Progenitor cell of endocrine pancreas (in vitro differentiated cells): ENCODE results near the gene LRRC38. TPM values are rescaled to one million over a fixed set of nuclear protein-coding genes. Genes with fewer than 3 reads are reported as not detected.

Experiments
- DNase-seq: peaks from one replicate; pipeline ENCODE4 v3.0.0; 2021; ENCODE audit warnings: low spot score; ENCODE audit not compliant: unreplicated experiment
- H3K27ac Mint-ChIP-seq: 2 replicates; pipeline ENCODE4 v1.8.0; 2021; ENCODE audit warnings: mild to moderate bottlenecking, moderate library complexity, mixed read lengths
- H3K27me3 Mint-ChIP-seq: 2 replicates; pipeline ENCODE4 v1.8.0; 2021; ENCODE audit warnings: mixed read lengths
- H3K36me3 Mint-ChIP-seq: 2 replicates; pipeline ENCODE4 v1.8.0; 2022; ENCODE audit warnings: mixed read lengths; ENCODE audit not compliant: insufficient read depth
- H3K4me1 Mint-ChIP-seq: 2 replicates; pipeline ENCODE4 v1.8.0; 2021; ENCODE audit warnings: low read depth, mixed read lengths
- H3K4me3 Mint-ChIP-seq: 2 replicates; pipeline ENCODE4 v1.8.0; 2021; ENCODE audit warnings: low read depth, mild to moderate bottlenecking, moderate library complexity, mixed read lengths
- H3K9me3 Mint-ChIP-seq: 2 replicates; pipeline ENCODE4 v1.8.0; 2021; ENCODE audit warnings: low read depth, mixed read lengths
- CTCF ChIP-seq: fragments of 200-600 bp; sonication (generic); IDR thresholded peaks from one replicate; pipeline ENCODE4 v1.5.0; 2021; ENCODE audit warnings: antibody characterized with exemption, mild to moderate bottlenecking; ENCODE audit not compliant: unreplicated experiment
- total RNA-seq: library from RNA; stranded (reverse); gene quantifications from 2 replicates; pipeline ENCODE4 v1.2.1, GENCODE V29; 2021

The LRRC38 gene
- total RNA-seq, 1 donor from 2014 or later = not detected

- Mint-ChIP-seq H3K4me1 (no peaks in the 10 kb centered on the region), H3K27ac (no peak overlapping the region), H3K4me3 (no peak overlapping the region), H3K27me3 (peaks cover 11% of the 10 kb centered on the region), H3K36me3 (no peaks in the 10 kb centered on the region), H3K9me3 (no peaks in the 10 kb centered on the region)
- TF ChIP-seq CTCF = no peak
- DNase-seq = no peak
Measured at GRCh38 chr1:13478692-13479091, 35.1 kb downstream of the LRRC38 start.

- Mint-ChIP-seq H3K27me3 (peaks cover 15% of the 10 kb centered on the region), H3K36me3 (no peaks in the 10 kb centered on the region), H3K4me3 (no peak overlapping the region), H3K9me3 (peaks cover 6% of the 10 kb centered on the region), H3K27ac (no peak overlapping the region), H3K4me1 (no peaks in the 10 kb centered on the region)
- peak; percentile 46 for TF ChIP-seq CTCF
- DNase-seq = no peak
Measured at GRCh38 chr1:13469343-13469742, 44.5 kb downstream of the LRRC38 start.

- no peak for TF ChIP-seq CTCF
- Mint-ChIP-seq H3K4me3 (no peak overlapping the region), H3K36me3 (no peaks in the 10 kb centered on the region), H3K9me3 (peaks cover 6% of the 10 kb centered on the region), H3K4me1 (no peaks in the 10 kb centered on the region), H3K27ac (no peak overlapping the region), H3K27me3 (peaks cover 5% of the 10 kb centered on the region)
- no peak for DNase-seq
Measured at GRCh38 chr1:13465515-13465914, 48.3 kb downstream of the LRRC38 start.

- H3K27ac Mint-ChIP-seq = no peak overlapping the region
- H3K4me1 Mint-ChIP-seq = no peaks in the 10 kb centered on the region
- no peak overlapping the region for H3K4me3 Mint-ChIP-seq
- H3K36me3 Mint-ChIP-seq = no peaks in the 10 kb centered on the region
- TF ChIP-seq CTCF = no peak
- DNase-seq = no peak
- peaks cover 15% of the 10 kb centered on the region for H3K9me3 Mint-ChIP-seq
- H3K27me3 Mint-ChIP-seq = peaks cover 3% of the 10 kb centered on the region
Measured at GRCh38 chr1:13462682-13463081, 51.1 kb downstream of the LRRC38 start.

GRCh38 chr1:13461977-13462376 is 51.8 kb downstream of the LRRC38 start:
- Mint-ChIP-seq H3K27ac (no peak overlapping the region), H3K27me3 (peaks cover 3% of the 10 kb centered on the region), H3K36me3 (no peaks in the 10 kb centered on the region), H3K4me1 (no peaks in the 10 kb centered on the region), H3K9me3 (peaks cover 21% of the 10 kb centered on the region), H3K4me3 (no peak overlapping the region)
- TF ChIP-seq CTCF = no peak
- no peak for DNase-seq
